Measurements from ENCODE around the gene IDH3G.
A peak's percentile ranks its signal among the peaks of the same experiment; 100 is the strongest.
"Not testable (repeated sequence)": the region's sequence is repeated elsewhere in the genome, so short reads cannot be mapped to it uniquely, and the experiment has no call there.

IDH3G gene

GRCh38 chrX:153746991-153747390 is 47.2 kb downstream of the IDH3G start:
- not testable (repeated sequence) for DNase-seq

- DNase-seq: no peak
Observed at GRCh38 chrX:153746359-153746758, 47.8 kb downstream of the IDH3G start.

- DNase-seq: not testable (repeated sequence)
Observed at GRCh38 chrX:153745067-153745433, 49.1 kb downstream of the IDH3G start.

GRCh38 chrX:153744210-153745066 is 49.7 kb downstream of the IDH3G start:
- DNase-seq: peak; percentile 20

GRCh38 chrX:153743468-153744209 is 50.5 kb downstream of the IDH3G start:
- DNase-seq: not testable (repeated sequence)

- DNase-seq: not testable (repeated sequence)
Observed at GRCh38 chrX:153742796-153743467, 51.2 kb downstream of the IDH3G start.

GRCh38 chrX:153742111-153742510 is 52.1 kb downstream of the IDH3G start:
- not testable (repeated sequence) for DNase-seq

GRCh38 chrX:153741446-153741845 is 52.7 kb downstream of the IDH3G start:
- no peak for DNase-seq

GRCh38 chrX:153740631-153741222 is 53.4 kb downstream of the IDH3G start:
- DNase-seq: no peak

GRCh38 chrX:153739754-153740486 is 54.3 kb downstream of the IDH3G start:
- DNase-seq: no peak

GRCh38 chrX:153738056-153738605 is 56.0 kb downstream of the IDH3G start:
- DNase-seq: no peak

- no peak for DNase-seq
Observed at GRCh38 chrX:153736871-153737441, 57.2 kb downstream of the IDH3G start.

GRCh38 chrX:153736071-153736820 is 57.9 kb downstream of the IDH3G start:
- no peak for DNase-seq

Measured in midbrain (tissue), 1 donor.